ENCODE results near the gene PRKAR1B.
A peak's percentile ranks its signal among the peaks of the same experiment; 100 is the strongest.
"Not testable (repeated sequence)": the region's sequence is repeated elsewhere in the genome, so short reads cannot be mapped to it uniquely, and the experiment has no call there.

Gene PRKAR1B

GRCh38 chr7:756928-757560, 30.0 kb upstream of the PRKAR1B start:
- DNase-seq, result no peak

DNA sequence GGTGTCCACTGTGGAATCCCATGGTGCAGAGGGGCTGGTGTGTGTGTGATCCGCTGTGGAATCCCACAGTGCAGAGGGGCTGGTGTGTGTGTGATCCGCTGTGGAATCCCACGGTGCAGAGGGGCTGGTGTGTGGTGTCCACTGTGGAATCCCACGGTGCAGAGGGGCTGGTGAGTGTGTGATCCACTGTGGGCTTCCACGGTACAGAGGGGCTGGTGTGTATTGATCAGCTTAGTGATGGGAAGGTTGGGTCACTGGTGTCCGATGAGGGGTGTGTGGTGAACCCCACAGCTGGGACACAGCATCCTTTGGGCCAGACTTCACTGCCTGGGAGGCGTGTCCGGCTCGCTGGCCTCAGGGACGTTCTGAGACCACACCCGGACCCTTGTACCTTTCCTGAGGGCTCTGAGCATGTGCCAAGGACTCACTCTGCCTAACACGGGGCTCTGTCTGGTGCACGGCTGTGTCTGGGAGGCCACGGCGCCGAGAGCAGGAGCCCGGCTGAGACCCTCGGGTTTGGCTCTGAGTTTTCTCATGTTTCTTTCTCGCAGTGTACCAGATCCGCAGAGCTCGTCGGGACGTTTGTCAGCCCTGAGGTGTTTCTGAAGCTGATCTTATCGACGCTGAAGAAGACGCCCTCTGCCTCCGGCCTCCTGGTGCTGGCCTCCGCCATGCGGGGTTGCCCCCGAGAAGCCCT, 29.3 kb upstream of the PRKAR1B start:
- DNase-seq, result no peak

GRCh38 chr7:755413-755805, 28.3 kb upstream of the PRKAR1B start:
- no peak for DNase-seq

- no peak for DNase-seq
These were observed 27.7 kb upstream of the PRKAR1B start for GRCh38 chr7:754531-755412.

GRCh38 chr7:753190-753589, 26.1 kb upstream of the PRKAR1B start:
- no peak for DNase-seq

GRCh38 chr7:752256-752655, 25.2 kb upstream of the PRKAR1B start:
- DNase-seq, result not testable (repeated sequence)

- DNase-seq, result peak; percentile 23
These were observed 24.7 kb upstream of the PRKAR1B start for GRCh38 chr7:751826-752225.

GRCh38 chr7:750111-750905, 23.2 kb upstream of the PRKAR1B start:
- DNase-seq, result no peak

GRCh38 chr7:749140-749551, 22.1 kb upstream of the PRKAR1B start:
- DNase-seq, result no peak

DNA sequence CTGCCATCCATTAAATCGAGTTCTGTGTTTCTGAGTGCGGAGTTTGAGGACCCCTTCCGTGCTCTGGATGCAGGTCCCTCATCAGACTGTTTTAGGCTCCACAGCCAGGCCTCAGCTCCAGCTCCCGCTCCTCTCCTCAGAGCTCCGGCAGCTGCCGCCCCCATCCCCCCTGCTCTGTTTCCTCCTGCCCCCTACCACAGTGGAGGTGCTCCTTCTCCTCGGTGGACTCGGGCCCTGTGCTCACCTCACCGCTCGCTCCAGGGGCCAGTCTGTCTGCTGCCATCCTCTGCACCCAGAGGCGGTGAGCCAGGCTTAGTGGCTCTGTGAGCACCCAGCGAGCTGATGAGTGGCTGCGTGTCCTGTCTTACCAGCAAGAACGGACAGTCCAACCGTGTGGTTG, 21.4 kb upstream of the PRKAR1B start:
- DNase-seq, result no peak

DNA sequence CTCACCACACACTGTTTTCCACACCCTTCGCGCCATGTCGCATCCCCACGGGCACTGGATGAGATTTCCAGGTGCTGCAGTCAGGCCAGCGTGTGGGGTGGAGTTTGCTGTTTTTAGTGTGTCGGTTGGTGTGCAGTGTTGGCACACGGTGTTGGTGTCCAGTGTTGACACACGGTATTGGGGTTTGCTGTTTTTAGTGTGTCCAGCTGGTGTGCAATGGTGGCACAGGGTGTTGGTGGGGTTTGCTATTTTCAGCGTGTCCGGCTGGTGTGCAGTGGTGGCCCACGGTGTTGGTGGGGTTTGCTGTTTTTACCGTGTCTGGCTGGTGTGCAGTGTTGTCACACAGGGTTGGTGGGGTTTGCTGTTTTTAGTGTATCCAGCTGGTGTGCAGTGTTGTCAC, 20.1 kb upstream of the PRKAR1B start:
- no peak for DNase-seq

DNA sequence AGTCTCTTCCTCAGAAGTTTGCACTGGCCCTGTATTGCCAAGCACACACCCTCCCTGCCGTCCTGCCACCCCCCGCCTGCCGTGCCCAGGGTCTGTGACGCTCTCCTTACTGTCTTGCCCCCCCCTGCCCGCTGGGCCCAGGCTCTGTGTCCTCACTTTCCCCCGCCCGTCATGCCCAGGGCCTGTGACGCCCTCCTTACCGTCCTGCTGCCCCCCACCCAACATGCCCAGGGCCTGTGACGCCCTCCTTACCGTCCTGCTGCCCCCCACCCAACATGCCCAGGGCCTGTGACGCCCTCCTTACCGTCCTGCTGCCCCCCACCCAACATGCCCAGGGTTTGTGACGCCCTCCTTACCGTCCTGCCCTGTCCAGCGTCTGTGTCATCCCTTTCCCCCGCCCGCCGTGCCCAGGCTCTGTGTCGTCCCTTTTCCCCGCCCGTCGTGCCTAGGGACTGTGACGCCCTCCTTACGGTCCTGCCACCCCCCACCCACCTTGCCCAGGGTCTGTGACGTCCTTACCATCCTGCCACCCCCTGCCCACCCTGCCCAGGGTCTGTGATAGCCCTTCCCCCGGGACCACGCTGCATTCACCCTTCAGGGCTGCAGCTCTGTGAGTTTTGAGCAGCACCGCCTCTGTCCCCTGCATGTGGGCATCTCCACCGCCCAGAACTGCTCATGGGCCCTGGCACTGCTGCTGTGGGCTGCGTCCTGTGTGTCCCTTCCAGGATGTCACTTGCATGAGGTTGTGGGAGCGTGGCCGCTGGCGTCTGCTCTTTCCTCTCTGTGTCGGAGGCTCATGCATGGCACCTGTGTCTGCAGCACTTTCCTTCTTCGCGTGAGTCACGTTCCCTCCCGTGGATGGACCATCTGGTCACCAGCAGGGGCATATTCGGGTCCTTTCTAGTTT, 19.3 kb upstream of the PRKAR1B start:
- no peak for DNase-seq

DNA sequence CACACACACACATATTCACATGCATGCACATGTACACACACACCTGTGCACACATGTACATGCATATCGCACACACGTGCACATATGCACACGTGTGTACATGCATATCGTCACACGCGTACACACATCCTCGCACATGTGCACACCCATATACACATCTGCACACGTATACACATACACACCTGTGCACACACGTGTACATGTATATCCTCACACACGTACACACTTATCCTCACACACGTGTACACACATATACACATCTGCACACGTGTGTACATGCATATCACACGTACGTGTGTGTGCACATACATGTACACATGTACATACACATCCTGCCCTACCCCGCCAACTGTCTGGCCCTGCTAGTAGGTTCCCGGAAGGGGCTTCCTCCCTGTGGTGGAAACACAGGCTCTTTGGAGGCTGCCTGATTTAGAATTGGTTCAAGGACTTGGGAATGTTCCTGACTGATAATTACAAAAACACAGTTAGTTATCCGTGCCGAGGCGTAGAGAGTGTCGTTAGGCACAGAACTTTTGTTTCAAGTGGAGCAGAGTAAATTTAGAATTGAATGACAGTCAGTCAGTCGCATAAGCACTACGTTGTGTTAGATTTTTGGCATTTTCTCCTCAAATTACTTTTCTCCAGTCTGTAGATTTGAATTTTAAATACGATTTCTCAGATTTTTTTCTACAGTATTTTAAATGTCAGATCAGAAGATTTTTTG, 18.5 kb upstream of the PRKAR1B start:
- no peak for DNase-seq

DNA sequence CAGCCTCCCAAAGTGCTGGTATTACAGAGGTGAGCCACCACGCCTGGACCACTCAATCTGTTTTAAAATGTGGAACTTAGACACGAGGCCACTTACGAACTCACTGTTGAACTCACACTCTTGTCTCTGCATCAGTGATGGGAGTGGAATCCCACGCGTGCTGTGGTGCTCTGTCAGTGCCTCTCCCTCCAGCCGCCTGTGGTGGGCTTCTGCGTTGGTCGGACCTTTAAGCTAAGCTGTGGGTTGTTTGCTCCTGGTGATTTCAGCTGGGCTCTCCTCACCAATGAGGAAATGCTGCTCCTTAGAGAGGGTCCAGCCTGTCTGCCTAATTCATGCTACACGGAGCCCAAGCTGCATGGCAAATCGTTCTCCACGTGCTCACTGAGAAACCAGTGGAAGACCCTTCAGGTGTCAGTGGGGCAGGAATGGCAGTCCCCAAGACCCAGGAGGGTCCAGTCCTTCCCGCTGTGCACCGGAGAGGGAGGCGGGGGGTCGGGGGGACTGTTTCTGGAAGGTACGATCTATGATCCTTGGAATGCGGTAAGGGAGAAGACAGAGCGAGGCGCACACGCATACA, 17.9 kb upstream of the PRKAR1B start:
- DNase-seq, result no peak

GRCh38 chr7:744128-744520, 17.0 kb upstream of the PRKAR1B start:
- DNase-seq, result not testable (repeated sequence)

- not testable (repeated sequence) for DNase-seq
These were observed 16.5 kb upstream of the PRKAR1B start for GRCh38 chr7:743341-744127.

DNA sequence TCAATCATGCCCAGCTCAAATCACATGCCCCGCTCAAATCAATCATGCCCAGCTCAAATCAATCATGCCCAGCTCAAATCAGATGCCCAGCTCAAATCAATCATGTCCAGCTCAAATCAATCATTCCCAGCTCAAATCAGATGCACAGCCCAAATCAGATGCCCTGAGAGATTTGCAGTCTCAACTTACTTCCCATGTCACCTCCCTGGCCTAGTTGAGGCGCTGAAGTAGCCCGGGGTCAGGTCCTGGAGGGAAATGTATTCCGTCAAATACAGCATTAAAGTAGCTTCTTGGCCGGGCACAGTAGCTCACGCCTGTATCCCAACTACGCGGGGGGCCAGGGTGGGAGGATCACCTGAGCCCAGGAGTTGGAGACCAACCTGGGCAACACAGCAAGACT, 15.7 kb upstream of the PRKAR1B start:
- DNase-seq, result no peak

GRCh38 chr7:741850-742249, 14.8 kb upstream of the PRKAR1B start:
- no peak for DNase-seq

GRCh38 chr7:741191-741671, 14.2 kb upstream of the PRKAR1B start:
- DNase-seq, result no peak
